NCI-H146 treated with DMSO at 0.1 percent for 48 hours (cell line): ENCODE results near the gene ABTB2.

ENCODE experiments used
- DNase-seq: peaks from one replicate; lab custom pipeline; 2025; ENCODE audit not compliant: unreplicated experiment; lab: John Stamatoyannopoulos, UW

Gene ABTB2

GRCh38 chr11:34243600-34244464 lies 114.0 kb downstream of the ABTB2 start:
- DNase-seq = no peak

GRCh38 chr11:34242037-34242625 lies 115.7 kb downstream of the ABTB2 start:
- no peak for DNase-seq

GRCh38 chr11:34240150-34240494 lies 117.7 kb downstream of the ABTB2 start:
- no peak for DNase-seq

GRCh38 chr11:34239465-34240149 lies 118.2 kb downstream of the ABTB2 start:
- DNase-seq = no peak

- DNase-seq = no peak
Measured at GRCh38 chr11:34238966-34239365, 118.8 kb downstream of the ABTB2 start.

- no peak for DNase-seq
Measured at GRCh38 chr11:34238533-34238932, 119.3 kb downstream of the ABTB2 start.

GRCh38 chr11:34236572-34236971 lies 121.2 kb downstream of the ABTB2 start:
- DNase-seq = no peak

- DNase-seq = no peak
Measured at GRCh38 chr11:34235591-34236071, 122.2 kb downstream of the ABTB2 start.

- no peak for DNase-seq
Measured at GRCh38 chr11:34235189-34235588, 122.6 kb downstream of the ABTB2 start.

- DNase-seq = no peak
Measured at GRCh38 chr11:34234086-34234740, 123.6 kb downstream of the ABTB2 start.

GRCh38 chr11:34233215-34233614 lies 124.6 kb downstream of the ABTB2 start:
- no peak for DNase-seq

- DNase-seq = no peak
Measured at GRCh38 chr11:34232807-34233206, 125.0 kb downstream of the ABTB2 start.

GRCh38 chr11:34226210-34226609 lies 131.6 kb downstream of the ABTB2 start:
- no peak for DNase-seq

GRCh38 chr11:34225091-34225490 lies 132.7 kb downstream of the ABTB2 start:
- no peak for DNase-seq

GRCh38 chr11:34224434-34224966 lies 133.3 kb downstream of the ABTB2 start:
- DNase-seq = no peak

- no peak for DNase-seq
Measured at GRCh38 chr11:34223907-34224306, 133.9 kb downstream of the ABTB2 start.

- no peak for DNase-seq
Measured at GRCh38 chr11:34223021-34223813, 134.6 kb downstream of the ABTB2 start.

- DNase-seq = no peak
Measured at GRCh38 chr11:34222030-34222429, 135.8 kb downstream of the ABTB2 start.

- no peak for DNase-seq
Measured at GRCh38 chr11:34219941-34220370, 137.9 kb downstream of the ABTB2 start.

- DNase-seq = no peak
Measured at GRCh38 chr11:34219279-34219678, 138.5 kb downstream of the ABTB2 start.
